OCI-LY7 (cell line): Measurements from ENCODE around the gene DGLUCY. TPM values are rescaled to one million over a fixed set of nuclear protein-coding genes. Genes with fewer than 3 reads are reported as not detected.
A peak's percentile ranks its signal among the peaks of the same experiment; 100 is the strongest.

ENCODE experiments used
- BruUV-seq: library from RNA; stranded (reverse); fragments of 400-500 nt; replicated peaks from 2 replicates; lab custom pipeline; 2021; lab: Mats Ljungman, UMichigan
- CTCF ChIA-PET: fragments of 300-600 bp; sonication (Branson Sonifier 250); formaldehyde crosslinking; loops from one replicate; lab custom pipeline; 2022; ENCODE audit warnings: antibody characterized with exemption; ENCODE audit not compliant: unreplicated experiment; lab: Charles Lee
- POLR2A ChIA-PET: fragments of 300-600 bp; sonication (Branson Sonifier 250); formaldehyde crosslinking; loops from one replicate; lab custom pipeline; 2022; ENCODE audit warnings: antibody characterized with exemption; lab: Charles Lee
- DNase-seq: peaks from one replicate; pipeline ENCODE4 v3.0.0-alpha.2; 2015; ENCODE audit warnings: low spot score
- H2AFZ ChIP-seq: fragments of 200-600 bp; sonication (generic), shearing (Covaris generic); 2 replicates; pipeline ENCODE4 v1.6.1; 2014; ENCODE audit warnings: mild to moderate bottlenecking, antibody characterized with exemption, low read length, moderate library complexity
- H3K27ac ChIP-seq: fragments of 200-600 bp; sonication (generic); 2 replicates; pipeline ENCODE4 v1.5.1; 2014; ENCODE audit warnings: mixed run types, low read depth, mild to moderate bottlenecking, moderate library complexity, low read length, inconsistent platforms; ENCODE audit not compliant: poor library complexity, severe bottlenecking
- H3K36me3 ChIP-seq: fragments of 200-600 bp; sonication (generic); 2 replicates; pipeline ENCODE4 v1.6.1; 2014; ENCODE audit warnings: mild to moderate bottlenecking, antibody characterized with exemption, low read length, moderate library complexity, mixed read lengths; ENCODE audit not compliant: insufficient read depth
- H3K4me1 ChIP-seq: fragments of 200-600 bp; sonication (generic); 2 replicates; pipeline ENCODE4 v1.5.1; 2014; ENCODE audit warnings: mild to moderate bottlenecking, low read length; ENCODE audit not compliant: insufficient read depth, poor library complexity, severe bottlenecking
- H3K4me2 ChIP-seq: fragments of 200-600 bp; sonication (generic); 2 replicates; pipeline ENCODE4 v1.6.1; 2014; ENCODE audit warnings: mild to moderate bottlenecking, low read length
- H3K4me3 ChIP-seq: fragments of 200-600 bp; sonication (generic); 2 replicates; pipeline ENCODE4 v1.5.1; 2014; ENCODE audit warnings: mild to moderate bottlenecking, low read depth, low read length; ENCODE audit not compliant: poor library complexity, severe bottlenecking
- H3K79me2 ChIP-seq: fragments of 200-600 bp; sonication (generic); 2 replicates; pipeline ENCODE4 v1.6.1; 2016; ENCODE audit warnings: low read depth, mild to moderate bottlenecking, low read length, moderate library complexity, mixed read lengths; ENCODE audit not compliant: insufficient read depth
- H3K9me2 ChIP-seq: fragments of 200-600 bp; sonication (generic); 2 replicates; pipeline ENCODE4 v1.6.1; 2016; ENCODE audit warnings: mild to moderate bottlenecking, low read length, mixed read lengths; ENCODE audit not compliant: insufficient read depth
- H3K9me3 ChIP-seq: fragments of 200-600 bp; sonication (generic); 2 replicates; pipeline ENCODE4 v1.6.1; 2014; ENCODE audit warnings: mild to moderate bottlenecking, mixed run types, low read length, mixed read lengths
- H4K20me1 ChIP-seq: fragments of 200-600 bp; sonication (generic); 2 replicates; pipeline ENCODE4 v1.6.1; 2014; ENCODE audit warnings: mild to moderate bottlenecking, antibody characterized with exemption, low read length, moderate library complexity, mixed read lengths; ENCODE audit not compliant: insufficient read depth
- EZH2phosphoT487 ChIP-seq: fragments of 200-600 bp; sonication (generic); IDR thresholded peaks from 2 replicates; pipeline ENCODE4 v1.6.1; 2018; ENCODE audit warnings: low read depth, borderline replicate concordance, mild to moderate bottlenecking, mixed run types, antibody characterized with exemption, low read length, moderate library complexity, mixed read lengths
- intact Hi-C: fragments of 100-400 bp; cut with micrococcal nuclease; formaldehyde crosslinking; loops from one replicate; pipeline ENCODE4 v1.10.0; 2022; ENCODE audit not compliant: unreplicated experiment
- total RNA-seq, 2 experiments: library from RNA; depleted of rRNA in 1 of 2; stranded (reverse); fragments of >200 nt in 1 of 2; shearing (Covaris generic) in 1 of 2; gene quantifications; 2 replicates each; pipeline ENCODE4 v1.2.3, GENCODE V29; 2014 to 2022
- TF ChIP-seq, protein P1 (sequence below): fragments of 200-600 bp; sonication (generic); conservative IDR thresholded peaks from 2 replicates; pipeline ENCODE4 v1.5.1; 2014; ENCODE audit warnings: mild to moderate bottlenecking, antibody characterized with exemption, low read length, moderate library complexity, mixed read lengths

Gene DGLUCY
- total RNA-seq, 2 experiments from 2014 or later = 37.6 to 56.8 TPM

GRCh38 chr14:91116913-91117588, 3.2 kb downstream of the DGLUCY start:
- Histone ChIP-seq H3K4me3 (no peak overlapping the region), H3K4me1 (peaks cover 21% of the 10 kb centered on the region), H4K20me1 (no peaks in the 10 kb centered on the region), H3K36me3 (peaks cover 38% of the 10 kb centered on the region), H3K4me2 (0 out of 2 replicates have a peak overlapping the region, but pooled peaks have one; percentile 7), H3K9me3 (no peaks in the 10 kb centered on the region), H3K27ac (no peak overlapping the region), H3K79me2 (peaks cover 32% of the 10 kb centered on the region), H3K9me2 (no peaks in the 10 kb centered on the region), H2AFZ (no peak overlapping the region)
- ChIA-PET CTCF (no interaction called here), POLR2A (interaction anchor here (0.7 kb wide), 1 partner anchor 13 kb away, joined by 6 read pairs; no protein-coding TSS in a partner anchor)
- DNase-seq = no peak
- intact Hi-C loops = no loop called here
- no peak for TF ChIP-seq EZH2phosphoT487
- TF ChIP-seq, protein P1, sequence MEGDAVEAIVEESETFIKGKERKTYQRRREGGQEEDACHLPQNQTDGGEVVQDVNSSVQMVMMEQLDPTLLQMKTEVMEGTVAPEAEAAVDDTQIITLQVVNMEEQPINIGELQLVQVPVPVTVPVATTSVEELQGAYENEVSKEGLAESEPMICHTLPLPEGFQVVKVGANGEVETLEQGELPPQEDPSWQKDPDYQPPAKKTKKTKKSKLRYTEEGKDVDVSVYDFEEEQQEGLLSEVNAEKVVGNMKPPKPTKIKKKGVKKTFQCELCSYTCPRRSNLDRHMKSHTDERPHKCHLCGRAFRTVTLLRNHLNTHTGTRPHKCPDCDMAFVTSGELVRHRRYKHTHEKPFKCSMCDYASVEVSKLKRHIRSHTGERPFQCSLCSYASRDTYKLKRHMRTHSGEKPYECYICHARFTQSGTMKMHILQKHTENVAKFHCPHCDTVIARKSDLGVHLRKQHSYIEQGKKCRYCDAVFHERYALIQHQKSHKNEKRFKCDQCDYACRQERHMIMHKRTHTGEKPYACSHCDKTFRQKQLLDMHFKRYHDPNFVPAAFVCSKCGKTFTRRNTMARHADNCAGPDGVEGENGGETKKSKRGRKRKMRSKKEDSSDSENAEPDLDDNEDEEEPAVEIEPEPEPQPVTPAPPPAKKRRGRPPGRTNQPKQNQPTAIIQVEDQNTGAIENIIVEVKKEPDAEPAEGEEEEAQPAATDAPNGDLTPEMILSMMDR = no peak
- no TSS peak for BruUV-seq

DNA sequence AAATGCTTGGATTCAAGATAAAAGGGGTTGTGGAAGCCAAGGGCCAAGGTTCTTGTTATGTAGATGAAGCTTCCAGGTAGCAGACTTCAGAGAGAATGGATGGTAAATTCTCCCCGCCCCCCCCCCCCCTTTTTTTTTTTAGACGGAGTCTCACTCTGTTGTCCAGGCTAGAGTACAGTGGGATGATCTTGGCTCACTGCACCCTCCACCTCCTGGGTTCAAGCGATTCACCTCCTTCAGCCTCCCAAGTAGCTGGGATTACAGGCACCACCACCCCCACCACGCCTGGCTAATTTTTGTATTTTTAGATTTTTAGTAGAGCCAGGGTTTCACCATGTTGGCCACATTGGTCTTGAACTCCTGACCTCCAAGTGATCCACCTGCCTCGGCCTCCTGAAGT, 4.1 kb downstream of the DGLUCY start:
- H3K79me2 ChIP-seq = peaks cover 32% of the 10 kb centered on the region
- H3K9me3 ChIP-seq = no peaks in the 10 kb centered on the region
- H3K27ac ChIP-seq = no peak overlapping the region
- BruUV-seq = no TSS peak
- ChIA-PET CTCF (no interaction called here), POLR2A (interaction anchor here (0.6 to 0.7 kb wide), 2 partner anchors 14 to 1144 kb away, joined by 3 to 6 read pairs; no protein-coding TSS in a partner anchor)
- no peaks in the 10 kb centered on the region for H4K20me1 ChIP-seq
- H3K36me3 ChIP-seq = peaks cover 42% of the 10 kb centered on the region
- intact Hi-C loops = no loop called here
- peaks cover 21% of the 10 kb centered on the region for H3K4me1 ChIP-seq
- no peaks in the 10 kb centered on the region for H3K9me2 ChIP-seq
- H3K4me3 ChIP-seq = no peak overlapping the region
- H3K4me2 ChIP-seq = no peak overlapping the region
- no peak for DNase-seq
- TF ChIP-seq EZH2phosphoT487 = no peak
- TF ChIP-seq, protein P1 = no peak
- H2AFZ ChIP-seq = no peak overlapping the region

DNA sequence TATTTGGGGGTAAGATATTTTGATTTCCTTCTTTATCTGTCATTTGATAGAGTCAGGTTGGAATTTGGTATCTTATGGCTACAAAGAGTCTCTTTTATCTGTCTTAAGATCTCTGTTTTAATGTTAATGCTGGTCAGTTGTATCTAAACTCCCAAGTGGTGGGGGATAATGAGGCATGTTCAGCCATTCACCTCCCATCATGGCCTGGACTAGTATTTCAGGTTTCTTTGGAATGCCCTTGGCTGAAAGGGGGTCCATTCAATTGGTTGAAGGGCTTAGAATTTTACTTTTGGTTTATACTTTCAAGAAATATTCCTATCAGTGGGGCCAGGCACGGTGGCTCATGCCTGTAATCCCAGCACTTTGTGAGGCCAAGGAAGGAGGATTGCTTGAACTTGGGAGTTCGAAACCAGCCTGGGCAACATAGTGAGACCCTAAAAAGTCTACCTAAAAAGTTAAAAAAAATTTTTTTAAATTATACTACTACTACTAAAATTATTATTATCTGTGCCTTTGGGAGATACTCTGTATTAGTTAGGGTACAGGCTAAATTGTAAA, 4.7 kb downstream of the DGLUCY start:
- intact Hi-C loops = no loop called here
- H3K9me3 ChIP-seq = no peaks in the 10 kb centered on the region
- H3K4me2 ChIP-seq = no peak overlapping the region
- H4K20me1 ChIP-seq = no peaks in the 10 kb centered on the region
- CTCF ChIA-PET = no interaction called here
- H3K4me1 ChIP-seq = peaks cover 15% of the 10 kb centered on the region
- H3K36me3 ChIP-seq = peaks cover 48% of the 10 kb centered on the region
- H3K27ac ChIP-seq = no peak overlapping the region
- TF ChIP-seq, protein P1 = no peak
- TF ChIP-seq EZH2phosphoT487 = no peak
- H3K79me2 ChIP-seq = peaks cover 32% of the 10 kb centered on the region
- H3K9me2 ChIP-seq = no peaks in the 10 kb centered on the region
- DNase-seq = no peak
- no TSS peak for BruUV-seq
- H3K4me3 ChIP-seq = no peak overlapping the region
- POLR2A ChIA-PET = interaction anchor here (0.6 kb wide), 1 partner anchor 820 kb away, joined by 7 read pairs; no protein-coding TSS in a partner anchor
- H2AFZ ChIP-seq = no peak overlapping the region
